ENCODE data around the gene APBA3. TPM values are rescaled to one million over a fixed set of nuclear protein-coding genes. Genes with fewer than 3 reads are reported as not detected.

APBA3 gene
- total and polyA plus RNA-seq, 2 experiments from 2014 or later = 17.2 to 31.8 TPM

GRCh38 chr19:3751236-3751635, 10.3 kb downstream of the APBA3 start (continued):
- no peak for TF ChIP-seq ZNF462 (CRISPR knock-in tag; IDR thresholded peaks at IDR 0.05)
- TF ChIP-seq EZH2phosphoT487 (IDR thresholded peaks at IDR 0.05; ENCODE audit: unreplicated experiment) = no peak
- no peak for TF ChIP-seq POLR2AphosphoS5 (IDR thresholded peaks at IDR 0.05; ENCODE audit: low read depth)
- TF ChIP-seq JUNB (IDR thresholded peaks at IDR 0.05; ENCODE audit: unreplicated experiment) = no peak

- no peak overlapping the region for H3K27ac ChIP-seq (ENCODE audit: low read depth)
- H3K36me3 ChIP-seq (ENCODE audit: insufficient read depth) = no peaks in the 10 kb centered on the region
- Mint-ChIP-seq H3K36me3 (ENCODE audit: low read depth) (peaks cover 15% of the 10 kb centered on the region; the same call in 2 of the 3 replicates), H3K27ac (no peak overlapping the region), H3K4me3 (no peak overlapping the region), H3K4me1 (no peaks in the 10 kb centered on the region), H3K9me3 (no peaks in the 10 kb centered on the region), H3K27me3 (ENCODE audit: insufficient read depth, low read depth, poor library complexity) (peaks cover 4% of the 10 kb centered on the region)
- H3K4me1 ChIP-seq (ENCODE audit: insufficient read depth) = no peaks in the 10 kb centered on the region
- DNase-seq (ENCODE audit: low spot score) (no peak), ATAC-seq (no peak)
- H3K27me3 ChIP-seq (ENCODE audit: insufficient read depth) = no peaks in the 10 kb centered on the region
- no peak overlapping the region for H2AFZ ChIP-seq
- no peaks in the 10 kb centered on the region for H4K20me1 ChIP-seq (replicated peaks; ENCODE audit: insufficient read depth)
- H3F3A ChIP-seq (replicated peaks; ENCODE audit: low read depth) = no peaks in the 10 kb centered on the region
- H3K79me2 ChIP-seq (replicated peaks; ENCODE audit: insufficient read depth) = no peaks in the 10 kb centered on the region
- no peak overlapping the region for H3K4me2 ChIP-seq
- H3K4me3 ChIP-seq = no peak overlapping the region
- H3K9me2 ChIP-seq (ENCODE audit: insufficient read depth) = no peaks in the 10 kb centered on the region
- TF ChIP-seq JUNB (IDR thresholded peaks at IDR 0.05; ENCODE audit: unreplicated experiment) (no peak), STAT1 (IDR thresholded peaks at IDR 0.05; ENCODE audit: unreplicated experiment) (no peak), ZNF462 (CRISPR knock-in tag; IDR thresholded peaks at IDR 0.05) (no peak), REST (IDR thresholded peaks at IDR 0.05; ENCODE audit: unreplicated experiment) (no peak)
These were observed 11.3 kb downstream of the APBA3 start for GRCh38 chr19:3750211-3750610.

All from GM23338 (cell line).